Purkinje cell (primary cell): ENCODE measurements around the gene FAM72D. TPM values are rescaled to one million over a fixed set of nuclear protein-coding genes. Genes with fewer than 3 reads are reported as not detected.

Source experiments
- polyA plus RNA-seq: library from polyadenylated mRNA; unstranded; fragments of >200 nt; fragmentation: Nextera tagmentation; gene quantifications from 2 replicates; pipeline ENCODE4 v1.2.1, GENCODE V29; 2014

The FAM72D gene
- polyA plus RNA-seq, result 0.88 and 1.2 TPM in 2 replicates

GRCh38 chr1:145095284-145096057, at the start of gene FAM72D, which contains the start of gene SRGAP2B:
FAM72D (plus strand) TSS chr1:145095974; CDS start chr1:145096848, 874 bp downstream.
SRGAP2B (minus strand) TSS chr1:145095328; CDS start chr1:145092901, 2,427 bp downstream.

Other genes with a start within 250 kb of the FAM72D start
- 46.7 and 48.8 TPM in 2 replicates for gene SRGAP2B, start 646 bp upstream of the FAM72D start, polyA plus RNA-seq
- gene PPIAL4D, start 146.2 kb downstream of the FAM72D start, polyA plus RNA-seq, result not detected in 2 replicates